NOMO-1 treated with DMSO at 0.1 percent for 48 hours (cell line): ENCODE data around the gene MTOR.

ENCODE experiments used
- DNase-seq: peaks from one replicate; lab custom pipeline; 2025; ENCODE audit not compliant: unreplicated experiment; lab: John Stamatoyannopoulos, UW

The MTOR gene

DNA sequence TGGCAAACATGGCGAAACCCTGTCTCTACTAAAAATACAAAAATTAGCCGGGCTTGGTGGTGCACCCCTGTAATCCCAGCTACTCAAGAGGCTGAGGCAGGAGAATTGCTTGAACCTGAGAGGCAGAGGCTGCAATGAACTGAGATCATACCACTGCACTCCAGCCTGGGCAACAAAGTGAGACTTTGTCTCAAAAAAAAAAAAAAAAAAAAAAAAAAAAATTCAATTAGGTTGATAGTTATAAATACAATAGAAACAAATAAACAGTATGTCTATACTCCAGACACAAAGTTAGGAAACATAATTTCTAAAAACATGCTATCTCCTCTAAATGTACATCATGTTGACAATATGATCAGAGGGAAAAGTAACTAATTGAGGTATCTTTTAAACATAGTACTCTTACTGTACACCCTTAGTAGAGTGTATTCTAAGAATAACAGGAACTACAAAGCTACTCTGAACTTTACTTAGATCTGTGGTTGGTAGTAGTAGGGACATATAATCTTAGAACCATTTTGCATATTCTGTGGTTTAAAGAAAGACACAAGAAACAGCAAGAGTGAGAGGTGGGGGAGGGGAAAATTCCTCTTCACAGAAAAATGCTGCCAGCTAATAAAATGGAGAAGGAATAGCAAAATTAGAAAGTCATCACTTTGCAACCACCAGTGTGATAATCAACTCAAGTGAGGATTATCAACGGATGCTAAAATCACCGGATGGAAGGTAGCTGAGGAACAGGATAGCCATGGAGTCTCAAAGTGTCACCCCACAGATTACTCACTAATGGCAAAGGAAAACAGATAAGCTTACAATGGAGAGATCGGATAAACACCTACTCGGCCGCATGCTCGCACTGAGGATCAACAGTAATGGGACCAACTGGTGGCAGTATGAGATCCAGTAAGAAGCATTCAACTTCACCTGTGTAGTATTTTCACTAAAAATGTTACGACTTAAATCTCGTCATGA is 35.0 kb downstream of the MTOR start:
- DNase-seq, result no peak

DNA sequence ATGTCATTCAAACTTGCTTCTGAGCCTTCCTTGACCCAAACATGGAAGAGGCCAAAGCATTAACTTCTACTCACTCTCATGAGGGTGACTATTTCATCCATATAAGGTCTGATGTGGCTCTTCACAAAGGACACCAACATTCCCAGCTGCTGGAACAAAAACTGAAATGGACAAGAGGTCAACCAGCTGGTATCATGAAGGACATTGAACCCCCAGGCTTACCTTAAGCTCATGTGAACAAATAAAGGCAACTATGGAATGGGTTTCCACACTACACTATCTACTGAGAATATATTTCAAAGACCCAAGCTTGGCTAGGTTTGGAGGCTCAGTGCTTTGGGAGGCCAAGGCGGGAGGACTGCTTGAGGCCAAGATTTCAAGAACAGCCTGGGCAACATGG is 46.3 kb downstream of the MTOR start:
- no peak for DNase-seq

GRCh38 chr1:11215381-11216005 is 46.9 kb downstream of the MTOR start:
- DNase-seq, result no peak

GRCh38 chr1:11214698-11215380 is 47.5 kb downstream of the MTOR start:
- DNase-seq, result no peak

GRCh38 chr1:11211925-11212587 is 50.3 kb downstream of the MTOR start:
- DNase-seq, result no peak

- no peak for DNase-seq
Observed at GRCh38 chr1:11211461-11211860, 50.9 kb downstream of the MTOR start.

DNA sequence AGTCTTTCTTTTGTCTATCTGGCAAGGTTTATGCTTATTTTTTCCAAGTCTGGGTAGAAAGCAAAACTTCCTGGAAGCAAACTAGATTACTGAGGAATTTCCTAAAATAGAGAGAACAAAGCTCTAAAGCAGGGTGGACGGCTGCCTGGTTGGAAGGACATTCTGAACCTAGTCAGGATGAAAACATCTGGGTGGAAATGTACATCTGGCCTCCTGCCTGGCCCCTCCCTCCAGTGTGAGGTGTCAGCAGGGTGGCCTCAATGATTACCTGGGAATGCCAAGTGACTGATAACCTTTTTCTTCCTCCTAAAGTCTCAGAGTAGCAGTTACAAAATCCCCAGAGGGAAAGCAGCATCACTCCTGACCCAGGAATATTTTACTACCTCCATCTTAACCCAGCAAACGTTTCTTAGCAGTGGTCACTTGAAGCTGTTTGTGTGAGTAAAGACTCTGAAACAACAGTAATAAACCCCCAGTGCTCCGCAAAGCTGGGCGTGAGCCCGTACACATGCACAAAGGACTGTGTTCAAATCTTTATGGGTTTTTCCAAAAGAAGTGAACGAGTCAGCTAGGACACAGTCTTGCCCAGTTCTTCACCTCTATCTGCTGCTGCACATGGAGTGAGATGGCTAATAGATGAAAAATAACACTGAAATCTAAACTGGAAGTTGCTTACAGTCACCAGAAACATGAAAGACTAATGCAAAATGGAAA is 54.3 kb downstream of the MTOR start:
- DNase-seq, result no peak

GRCh38 chr1:11204396-11205190 is 57.8 kb downstream of the MTOR start:
- DNase-seq, result no peak

DNA sequence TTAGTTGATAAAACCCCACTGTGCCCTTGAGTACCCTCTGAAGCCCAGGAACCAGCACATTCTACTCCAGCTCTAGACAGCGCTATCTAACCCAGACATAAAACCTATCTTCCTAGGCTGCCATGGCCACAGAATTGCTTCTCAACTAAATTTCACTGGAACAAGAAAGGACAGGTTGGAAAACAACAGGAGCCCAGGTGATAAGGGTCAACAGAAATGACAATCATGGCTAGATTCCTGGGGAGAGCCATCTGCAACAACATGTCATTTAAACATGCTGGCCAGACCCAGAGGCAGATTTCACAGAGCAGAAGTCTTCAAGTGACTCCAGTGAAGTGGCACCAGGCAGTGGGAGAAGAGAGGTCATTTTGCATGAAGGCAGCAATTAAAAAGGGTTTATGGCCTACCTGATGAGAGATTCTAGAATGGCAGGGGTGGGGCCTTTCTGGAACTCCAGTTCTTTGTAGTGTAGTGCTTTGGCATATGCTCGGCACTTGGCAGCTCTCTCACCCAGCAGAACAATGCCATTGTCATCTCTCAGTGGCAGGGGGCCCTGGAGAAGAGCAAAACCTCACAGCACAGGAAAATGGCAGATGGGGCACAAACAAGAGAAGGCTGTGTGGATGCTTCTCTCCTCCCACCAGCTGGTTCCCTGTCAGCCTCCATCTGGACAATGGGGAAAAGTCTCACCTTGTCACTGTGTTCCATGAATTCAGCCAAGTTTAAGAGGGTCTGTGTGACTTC is 63.3 kb downstream of the MTOR start:
- no peak for DNase-seq

DNA sequence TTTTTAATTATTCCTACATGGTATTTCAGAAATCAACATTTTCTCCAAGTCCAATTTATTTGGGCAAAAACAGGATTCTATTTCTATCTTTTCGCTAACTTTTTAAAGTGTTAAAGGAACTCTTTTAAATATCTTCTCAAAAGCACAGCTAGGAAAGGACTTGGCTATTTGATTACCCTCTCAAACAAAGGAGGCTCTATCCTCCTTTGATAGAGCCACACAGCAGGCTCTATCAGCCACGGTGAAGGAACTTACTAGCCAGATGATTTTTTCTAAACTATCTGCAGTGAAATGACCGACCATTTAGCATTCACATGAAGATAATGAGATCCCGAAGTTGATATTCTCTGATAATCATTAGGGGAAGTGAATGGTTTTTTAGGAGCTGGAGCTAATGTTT is 64.1 kb downstream of the MTOR start:
- no peak for DNase-seq

- no peak for DNase-seq
Observed at GRCh38 chr1:11197359-11197758, 65.0 kb downstream of the MTOR start.

DNA sequence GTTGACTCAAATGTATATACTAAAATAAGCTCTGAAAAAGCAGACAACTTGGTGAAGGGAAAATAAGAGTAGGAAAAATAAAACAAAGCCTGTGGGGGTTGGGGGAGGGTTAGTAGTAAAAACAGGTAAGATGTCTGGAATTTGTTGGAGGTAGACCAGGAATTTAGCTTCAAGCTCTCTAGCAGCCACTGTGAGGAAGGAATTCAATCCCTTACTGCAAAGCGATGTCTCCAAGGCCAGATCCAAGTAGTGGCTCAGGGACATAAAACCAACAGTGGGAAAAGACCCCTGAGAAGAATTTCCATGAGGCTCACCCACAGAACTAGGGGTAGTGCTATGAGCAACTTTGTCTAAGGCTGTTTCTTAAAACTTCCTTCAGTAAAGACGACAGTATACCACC is 65.4 kb downstream of the MTOR start:
- DNase-seq, result no peak

- DNase-seq, result no peak
Observed at GRCh38 chr1:11194407-11195176, 67.8 kb downstream of the MTOR start.

DNA sequence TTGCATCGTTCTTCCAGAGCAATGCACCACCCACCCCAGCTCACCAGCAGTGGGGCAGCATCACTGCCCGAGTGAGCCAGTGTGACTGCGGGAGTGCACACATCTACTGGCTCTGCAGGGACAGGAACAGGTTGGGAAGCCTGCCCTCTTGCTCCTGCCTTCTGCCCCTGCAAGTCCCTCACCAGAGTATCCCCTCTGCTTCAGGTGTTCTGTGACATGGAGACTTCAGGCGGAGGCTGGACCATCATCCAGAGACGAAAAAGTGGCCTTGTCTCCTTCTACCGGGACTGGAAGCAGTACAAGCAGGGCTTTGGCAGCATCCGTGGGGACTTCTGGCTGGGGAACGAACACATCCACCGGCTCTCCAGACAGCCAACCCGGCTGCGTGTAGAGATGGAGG is 69.0 kb downstream of the MTOR start:
- no peak for DNase-seq

DNA sequence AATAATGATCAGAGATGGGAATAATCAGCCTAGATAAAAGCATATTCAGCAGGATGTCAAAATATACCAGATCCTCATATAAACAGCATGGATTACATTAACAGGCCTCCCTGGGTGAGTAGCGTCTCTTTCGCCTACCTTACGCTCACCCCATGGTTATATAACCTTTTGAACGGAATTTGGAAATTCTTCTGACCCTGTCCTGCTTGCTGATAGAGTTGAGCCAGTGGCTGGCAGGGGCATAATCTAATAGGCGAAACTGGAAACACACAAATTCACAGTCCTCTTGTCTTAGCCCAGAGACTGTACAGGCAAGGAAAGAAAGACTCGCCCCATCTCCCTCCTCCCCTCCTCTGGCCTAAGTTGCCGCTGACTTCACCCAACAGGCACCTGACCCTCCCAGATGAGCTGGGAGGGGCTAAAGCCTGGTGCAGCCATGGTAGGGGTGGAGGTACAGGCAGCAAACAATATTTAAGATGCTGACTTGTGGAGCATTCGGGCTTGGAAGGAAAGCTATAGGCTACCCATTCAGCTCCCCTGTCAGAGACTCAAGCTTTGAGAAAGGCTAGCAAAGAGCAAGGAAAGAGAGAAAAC is 73.4 kb downstream of the MTOR start, which contains the start of gene ANGPTL7:
TSS of gene ANGPTL7 (plus strand) at position 498 of the 594 bp plus-strand sequence. CDS start 225 bp downstream, outside the sequence.
- no peak for DNase-seq

- DNase-seq, result no peak
Observed at GRCh38 chr1:11188381-11188780, 74.0 kb downstream of the MTOR start.

GRCh38 chr1:11187931-11188330 is 74.4 kb downstream of the MTOR start:
- no peak for DNase-seq

- no peak for DNase-seq
Observed at GRCh38 chr1:11187494-11187893, 74.9 kb downstream of the MTOR start.
